Activated T-helper 1 cell treated with Interleukin-2 at 50 U/mL for 16 hours (primary cell): ENCODE results near the gene SPRYD3.
"Not testable (repeated sequence)": the region's sequence is repeated elsewhere in the genome, so short reads cannot be mapped to it uniquely, and the experiment has no call there.

ENCODE experiments used
- DNase-seq: peaks from one replicate; pipeline ENCODE4 v3.0.0-alpha.2; 2020; ENCODE audit warnings: low read depth

SPRYD3 gene

GRCh38 chr12:53051881-53052412, 27.2 kb downstream of the SPRYD3 start:
- no peak for DNase-seq

DNA sequence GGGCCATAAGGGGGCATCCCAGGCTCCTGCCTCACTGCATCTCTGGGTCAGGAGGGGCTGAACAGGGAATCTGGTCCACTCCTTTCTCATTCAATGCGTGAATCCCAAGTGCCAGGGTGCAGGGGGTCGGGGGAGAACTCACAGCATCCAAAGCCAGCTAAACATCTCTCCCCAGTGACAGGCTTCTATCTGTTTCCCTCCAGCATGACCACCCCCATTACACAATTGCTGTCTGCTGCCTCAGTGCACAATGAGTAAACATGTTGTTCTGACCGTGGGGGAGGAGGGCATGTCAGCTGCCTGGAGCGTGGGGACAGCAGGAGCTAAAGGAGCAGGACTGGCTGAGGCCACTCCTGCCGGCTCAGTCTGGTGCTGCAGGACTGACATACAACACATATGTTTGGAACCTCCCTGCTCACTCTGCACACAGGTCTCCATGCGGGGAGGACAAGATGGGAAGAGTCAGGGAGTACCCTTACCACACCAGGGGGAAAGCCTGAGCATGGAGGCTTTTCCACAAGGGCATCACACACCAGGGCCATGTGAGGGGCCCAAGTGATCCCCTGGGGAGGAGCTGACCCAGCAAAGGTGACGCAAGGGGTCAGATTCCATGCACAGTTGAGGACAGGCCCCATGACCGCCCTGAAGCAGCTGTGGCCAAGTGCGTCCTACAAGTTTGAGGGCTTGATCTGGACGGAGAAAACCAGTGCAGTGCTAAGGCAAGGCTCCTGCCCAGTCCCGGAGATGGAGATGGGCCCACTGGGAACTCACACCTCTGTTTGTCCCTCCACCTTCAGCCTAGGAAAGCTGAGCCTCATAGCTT, 27.9 kb downstream of the SPRYD3 start:
- DNase-seq: no peak

DNA sequence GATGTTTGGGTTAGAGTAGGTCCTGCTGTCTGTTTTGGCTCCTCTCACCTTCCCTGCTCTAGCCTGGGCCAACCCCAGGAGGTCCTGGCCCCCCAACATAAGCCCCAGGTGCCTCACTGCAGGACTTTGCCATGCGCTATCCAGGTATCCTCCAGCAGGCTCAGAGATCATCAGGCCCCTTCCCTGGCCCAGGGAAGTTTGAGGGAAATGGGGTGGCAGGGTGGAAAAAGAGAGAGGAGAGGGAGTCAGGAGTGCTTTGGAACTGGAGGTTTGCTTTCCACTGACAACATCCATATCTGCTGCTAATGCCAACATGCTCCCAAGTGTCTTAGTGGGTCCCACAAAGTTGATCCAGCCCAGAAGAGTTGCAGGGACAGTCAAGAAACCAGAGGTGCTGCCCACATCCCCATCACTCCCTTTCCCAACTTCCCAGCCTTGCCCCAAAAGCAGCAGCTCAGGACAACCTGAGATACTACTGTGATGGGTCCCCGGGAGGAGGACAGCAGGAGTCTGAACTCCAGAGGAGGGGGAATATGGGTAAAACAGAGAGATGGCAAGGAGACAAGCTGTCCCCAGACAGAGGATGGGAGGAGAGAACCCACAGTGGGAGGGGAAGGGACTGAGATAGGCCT, 28.6 kb downstream of the SPRYD3 start:
- no peak for DNase-seq

GRCh38 chr12:53049571-53050318, 29.4 kb downstream of the SPRYD3 start, which contains the start of gene TNS2:
Gene TNS2, plus strand, starts transcription at chr12:53050065. Its CDS starts 121 bp downstream, at chr12:53050186.
- DNase-seq: no peak

DNA sequence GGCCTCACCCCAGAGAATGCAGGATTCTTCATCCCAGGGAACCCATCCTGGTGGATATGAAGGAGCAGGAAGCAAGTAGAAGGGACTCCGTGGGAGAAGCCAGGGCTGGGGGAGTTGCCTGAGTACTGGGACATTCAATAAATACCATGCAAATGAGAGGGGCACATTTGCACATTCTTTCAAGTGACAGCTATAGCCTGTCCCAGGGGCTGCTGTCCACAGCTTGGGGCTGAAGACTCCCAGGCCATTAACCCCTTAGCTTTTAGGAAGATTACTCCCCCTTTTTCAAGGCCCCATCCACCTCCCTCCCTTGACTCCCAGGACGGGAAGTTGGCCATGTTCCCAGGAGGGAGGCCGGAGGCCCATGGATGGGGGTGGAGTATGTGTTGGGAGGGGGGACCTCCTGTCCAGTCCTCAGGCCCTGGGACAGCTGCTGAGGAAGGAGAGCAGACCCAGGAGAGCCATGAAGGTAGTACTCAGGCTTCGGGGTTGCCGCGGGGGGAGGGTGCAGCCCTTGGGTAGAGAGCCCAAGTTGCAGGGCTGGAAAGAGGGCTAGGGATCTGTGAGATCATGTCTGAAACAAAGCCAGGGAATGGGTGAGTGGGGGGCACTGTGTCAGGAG, 30.3 kb downstream of the SPRYD3 start:
- DNase-seq: no peak

- DNase-seq: no peak
These were observed 31.0 kb downstream of the SPRYD3 start for GRCh38 chr12:53048033-53048779.

DNA sequence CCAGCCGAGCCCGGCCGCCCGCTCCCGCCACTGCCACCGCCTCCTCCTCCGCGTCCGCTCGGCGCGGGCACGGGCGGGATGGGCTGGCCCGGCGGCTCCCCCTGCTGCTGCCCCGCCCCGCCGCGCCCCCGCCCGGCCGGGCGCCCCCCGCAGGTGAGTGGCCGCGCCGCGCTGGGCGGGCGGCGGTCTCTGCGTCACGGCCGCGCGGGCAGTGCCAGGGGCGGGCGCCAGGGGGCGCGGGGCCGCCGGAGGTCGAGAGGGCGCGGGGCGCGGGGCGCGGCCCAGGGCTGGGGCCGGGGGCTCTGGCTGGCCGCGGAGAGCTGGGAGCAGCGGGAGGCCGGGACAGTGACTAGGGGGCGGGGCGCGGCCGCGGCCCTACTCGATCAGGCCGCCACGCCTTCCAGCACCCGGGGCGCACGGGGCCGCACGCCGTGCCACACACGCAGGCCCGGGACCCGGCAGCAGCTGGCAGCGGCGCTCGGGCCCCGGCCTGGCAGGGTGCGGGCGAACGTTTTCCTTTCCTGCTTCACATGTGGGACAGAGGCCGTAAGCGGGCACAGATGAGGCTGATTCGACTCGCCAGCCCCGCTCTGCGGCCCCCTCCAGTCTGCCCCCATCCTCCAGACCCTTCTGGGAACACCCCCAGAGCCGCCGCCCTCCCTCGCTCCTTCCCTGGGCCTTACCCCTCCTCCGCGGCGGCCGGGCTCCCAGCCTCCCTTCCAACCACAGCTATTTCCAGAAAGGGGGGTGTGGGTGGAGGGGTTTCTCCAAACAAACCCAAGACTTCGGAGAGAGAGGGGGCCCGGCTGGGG, 31.8 kb downstream of the SPRYD3 start:
- DNase-seq: peak; percentile 71

GRCh38 chr12:53046655-53047220, 32.5 kb downstream of the SPRYD3 start:
- DNase-seq: no peak

- no peak for DNase-seq
These were observed 33.5 kb downstream of the SPRYD3 start for GRCh38 chr12:53045696-53046045.

DNA sequence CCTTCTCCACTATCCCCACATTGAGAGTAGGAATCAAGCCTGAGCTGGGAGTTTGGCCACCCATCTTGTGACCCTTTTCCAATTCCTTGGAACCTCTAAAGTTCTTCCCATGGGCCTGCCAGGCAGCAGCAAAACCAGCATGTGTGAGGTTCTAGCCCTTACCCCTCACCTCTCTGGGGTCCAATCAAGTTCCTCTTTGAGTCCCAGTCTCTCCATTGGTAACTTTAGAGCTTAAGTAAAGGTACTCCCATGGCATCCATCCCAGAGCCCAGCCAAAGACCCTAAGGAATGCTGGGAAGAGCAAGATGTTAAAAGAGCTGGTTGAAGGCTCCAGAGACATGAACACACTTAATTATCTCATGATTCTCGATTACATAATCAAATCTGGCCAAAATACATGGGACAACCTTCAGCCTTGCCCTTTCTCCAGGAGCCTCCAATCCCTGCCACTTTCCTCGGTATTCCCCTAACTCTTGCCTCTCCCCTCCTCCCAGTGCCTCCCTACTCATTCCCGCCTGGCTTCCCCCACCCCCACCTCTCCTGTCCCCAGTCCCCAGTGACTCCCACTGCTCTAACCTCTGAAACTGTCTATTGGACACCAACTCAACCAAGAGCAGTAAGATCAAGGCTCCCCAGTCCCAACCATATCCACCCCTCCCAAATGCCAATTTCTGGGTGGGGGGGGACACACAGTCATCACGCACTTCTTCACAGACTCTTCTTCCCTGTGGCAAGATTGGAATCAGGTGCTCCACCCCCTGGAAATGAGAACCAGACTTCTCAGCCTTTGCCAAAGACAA, 34.1 kb downstream of the SPRYD3 start:
- no peak for DNase-seq

DNA sequence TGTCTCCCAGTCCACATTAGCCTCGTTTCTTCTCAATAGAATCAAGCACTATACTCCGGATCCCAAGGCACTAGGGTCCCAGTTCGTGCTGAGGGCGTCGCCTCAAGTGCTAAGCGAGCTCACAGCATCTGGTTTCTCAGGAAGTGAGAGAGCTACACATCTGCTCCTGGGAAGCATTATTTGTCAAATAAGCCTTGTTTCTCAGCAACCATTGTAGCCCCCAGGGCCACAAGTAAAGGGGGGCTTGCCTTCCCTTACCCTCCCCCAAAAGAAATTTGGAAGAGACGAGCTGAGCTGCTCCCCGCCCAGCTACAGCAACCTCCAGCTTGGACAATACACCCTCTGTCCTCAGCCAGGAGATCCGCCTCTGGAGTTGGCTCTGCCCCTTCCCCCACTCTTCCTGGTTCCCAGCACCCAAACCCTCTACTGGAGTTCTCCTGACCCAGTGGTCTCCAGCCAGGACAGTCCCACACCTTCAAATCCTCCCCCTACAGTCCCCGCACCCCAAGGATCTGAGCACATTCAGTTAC, 35.1 kb downstream of the SPRYD3 start:
- no peak for DNase-seq

GRCh38 chr12:53042607-53043454, 36.4 kb downstream of the SPRYD3 start:
- no peak for DNase-seq

- no peak for DNase-seq
These were observed 39.3 kb downstream of the SPRYD3 start for GRCh38 chr12:53039851-53040250.

- DNase-seq: no peak
These were observed 42.4 kb downstream of the SPRYD3 start for GRCh38 chr12:53036802-53037201.

- DNase-seq: no peak
These were observed 44.7 kb downstream of the SPRYD3 start for GRCh38 chr12:53034459-53034858.

- DNase-seq: not testable (repeated sequence)
These were observed 45.4 kb downstream of the SPRYD3 start for GRCh38 chr12:53033832-53034231.

DNA sequence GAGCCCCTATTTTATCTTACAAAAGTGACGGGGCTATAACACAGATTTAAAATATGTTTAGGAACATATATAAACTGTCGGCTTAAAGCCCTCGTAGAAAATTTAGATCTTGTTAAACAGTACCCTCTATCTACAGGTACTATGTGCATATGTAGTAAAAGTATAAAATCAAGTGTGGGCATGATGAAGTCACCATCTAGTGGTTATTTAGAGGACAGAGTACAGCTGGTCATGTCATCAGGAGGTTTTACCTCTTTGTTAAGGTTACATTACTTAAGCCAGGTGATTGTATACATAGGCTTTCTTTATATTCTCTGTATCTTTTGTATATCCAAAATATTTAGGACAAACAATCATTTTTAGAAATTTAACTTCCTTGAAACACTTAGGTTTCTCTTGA, 47.6 kb downstream of the SPRYD3 start:
- DNase-seq: no peak

- DNase-seq: not testable (repeated sequence)
These were observed 52.2 kb downstream of the SPRYD3 start for GRCh38 chr12:53027014-53027413.
